ENCODE results near the gene USP47.

DNA sequence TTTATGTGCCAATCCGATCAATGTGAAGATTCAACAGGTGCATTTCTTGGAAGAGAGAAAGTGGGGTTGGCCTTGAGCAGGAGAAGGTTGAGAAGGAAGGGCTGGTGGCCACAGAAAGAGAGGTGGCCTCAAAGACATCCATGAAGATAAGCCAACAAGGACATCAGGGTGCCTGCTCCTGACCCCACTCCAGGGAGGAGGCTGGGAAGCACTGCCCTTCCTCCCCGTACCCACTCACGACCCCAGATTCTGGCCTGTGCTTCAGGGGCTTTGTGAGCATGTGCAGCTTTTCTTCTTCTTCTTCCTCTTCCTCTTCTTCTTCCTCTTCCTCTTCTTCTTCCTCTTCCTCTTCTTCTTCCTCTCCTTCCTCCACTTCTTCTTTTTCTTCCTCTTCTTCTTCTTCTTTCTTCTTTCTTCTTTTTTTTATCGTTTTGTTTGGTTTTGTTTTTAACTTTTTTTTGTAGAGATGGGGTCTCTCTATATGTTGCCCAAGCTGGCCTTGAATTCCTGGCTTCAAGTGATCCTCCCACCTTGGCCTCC, 136.4 kb downstream of the USP47 start:
- TF ChIP-seq, protein P1, sequence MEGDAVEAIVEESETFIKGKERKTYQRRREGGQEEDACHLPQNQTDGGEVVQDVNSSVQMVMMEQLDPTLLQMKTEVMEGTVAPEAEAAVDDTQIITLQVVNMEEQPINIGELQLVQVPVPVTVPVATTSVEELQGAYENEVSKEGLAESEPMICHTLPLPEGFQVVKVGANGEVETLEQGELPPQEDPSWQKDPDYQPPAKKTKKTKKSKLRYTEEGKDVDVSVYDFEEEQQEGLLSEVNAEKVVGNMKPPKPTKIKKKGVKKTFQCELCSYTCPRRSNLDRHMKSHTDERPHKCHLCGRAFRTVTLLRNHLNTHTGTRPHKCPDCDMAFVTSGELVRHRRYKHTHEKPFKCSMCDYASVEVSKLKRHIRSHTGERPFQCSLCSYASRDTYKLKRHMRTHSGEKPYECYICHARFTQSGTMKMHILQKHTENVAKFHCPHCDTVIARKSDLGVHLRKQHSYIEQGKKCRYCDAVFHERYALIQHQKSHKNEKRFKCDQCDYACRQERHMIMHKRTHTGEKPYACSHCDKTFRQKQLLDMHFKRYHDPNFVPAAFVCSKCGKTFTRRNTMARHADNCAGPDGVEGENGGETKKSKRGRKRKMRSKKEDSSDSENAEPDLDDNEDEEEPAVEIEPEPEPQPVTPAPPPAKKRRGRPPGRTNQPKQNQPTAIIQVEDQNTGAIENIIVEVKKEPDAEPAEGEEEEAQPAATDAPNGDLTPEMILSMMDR (conservative IDR thresholded peaks at IDR 0.05): no peak
- no peak for TF ChIP-seq ZFX (IDR thresholded peaks at IDR 0.05)
